ENCODE results near the gene DCK. TPM values are rescaled to one million over a fixed set of nuclear protein-coding genes. Genes with fewer than 3 reads are reported as not detected.
A peak's percentile ranks its signal among the peaks of the same experiment; 100 is the strongest.

DCK gene
- total RNA-seq, 2 experiments from 2014 or later = 90.1 to 146 TPM

DNA sequence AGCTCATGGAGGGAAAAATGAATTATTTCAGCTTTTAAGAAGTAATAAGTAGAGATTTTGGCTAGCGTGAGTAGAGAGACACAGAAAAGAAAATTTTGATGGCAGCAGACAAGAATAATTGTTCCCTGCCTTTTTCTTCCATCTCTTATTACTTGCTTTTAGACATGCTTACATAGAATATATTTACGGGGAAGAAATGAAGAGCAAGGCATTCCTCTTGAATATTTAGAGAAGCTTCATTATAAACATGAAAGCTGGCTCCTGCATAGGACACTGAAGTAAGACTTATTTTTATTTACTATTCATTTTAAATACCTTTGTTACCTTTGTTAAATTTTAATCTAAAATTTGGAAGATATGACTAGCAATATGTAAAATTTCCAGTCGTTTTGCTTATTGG is 32.2 kb downstream of the DCK start:
- intact Hi-C loops (cut with micrococcal nuclease; ENCODE audit: unreplicated experiment) = no loop called here
- no peak overlapping the region for H3K4me2 ChIP-seq (ENCODE audit: low read length)
- no peak overlapping the region for H2AFZ ChIP-seq (ENCODE audit: low read length)
- ChIA-PET POLR2A (interaction anchor here (1.0 to 3.0 kb wide), 4 partner anchors 10 to 207 kb away, joined by 3 to 13 read pairs (median 5); no protein-coding TSS in a partner anchor), CTCF (ENCODE audit: unreplicated experiment) (no interaction called here)
- TF ChIP-seq, protein P1, sequence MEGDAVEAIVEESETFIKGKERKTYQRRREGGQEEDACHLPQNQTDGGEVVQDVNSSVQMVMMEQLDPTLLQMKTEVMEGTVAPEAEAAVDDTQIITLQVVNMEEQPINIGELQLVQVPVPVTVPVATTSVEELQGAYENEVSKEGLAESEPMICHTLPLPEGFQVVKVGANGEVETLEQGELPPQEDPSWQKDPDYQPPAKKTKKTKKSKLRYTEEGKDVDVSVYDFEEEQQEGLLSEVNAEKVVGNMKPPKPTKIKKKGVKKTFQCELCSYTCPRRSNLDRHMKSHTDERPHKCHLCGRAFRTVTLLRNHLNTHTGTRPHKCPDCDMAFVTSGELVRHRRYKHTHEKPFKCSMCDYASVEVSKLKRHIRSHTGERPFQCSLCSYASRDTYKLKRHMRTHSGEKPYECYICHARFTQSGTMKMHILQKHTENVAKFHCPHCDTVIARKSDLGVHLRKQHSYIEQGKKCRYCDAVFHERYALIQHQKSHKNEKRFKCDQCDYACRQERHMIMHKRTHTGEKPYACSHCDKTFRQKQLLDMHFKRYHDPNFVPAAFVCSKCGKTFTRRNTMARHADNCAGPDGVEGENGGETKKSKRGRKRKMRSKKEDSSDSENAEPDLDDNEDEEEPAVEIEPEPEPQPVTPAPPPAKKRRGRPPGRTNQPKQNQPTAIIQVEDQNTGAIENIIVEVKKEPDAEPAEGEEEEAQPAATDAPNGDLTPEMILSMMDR (conservative IDR thresholded peaks at IDR 0.05; ENCODE audit: low read length) = peak; percentile 7; the same call in 1 of the 2 replicates
- TF ChIP-seq EZH2phosphoT487 (IDR thresholded peaks at IDR 0.05; ENCODE audit: borderline replicate concordance, low read depth, low read length) = no peak
- no peaks in the 10 kb centered on the region for H3K9me2 ChIP-seq (ENCODE audit: insufficient read depth, low read length)
- H3K9me3 ChIP-seq (ENCODE audit: low read length) = no peaks in the 10 kb centered on the region
- H3K79me2 ChIP-seq (ENCODE audit: insufficient read depth, low read depth, low read length) = peaks cover 74% of the 10 kb centered on the region
- no peaks in the 10 kb centered on the region for H4K20me1 ChIP-seq (ENCODE audit: insufficient read depth, low read length)
- no peak overlapping the region for H3K4me3 ChIP-seq (ENCODE audit: low read depth, low read length, poor library complexity, severe bottlenecking)
- H3K36me3 ChIP-seq (ENCODE audit: insufficient read depth, low read length) = peaks cover 98% of the 10 kb centered on the region
- H3K27ac ChIP-seq (ENCODE audit: low read depth, low read length, poor library complexity, severe bottlenecking) = no peak overlapping the region
- BruUV-seq (replicated peaks) = no TSS peak
- DNase-seq (ENCODE audit: low spot score) = no peak
- no peaks in the 10 kb centered on the region for H3K4me1 ChIP-seq (ENCODE audit: insufficient read depth, low read length, poor library complexity, severe bottlenecking)

DNA sequence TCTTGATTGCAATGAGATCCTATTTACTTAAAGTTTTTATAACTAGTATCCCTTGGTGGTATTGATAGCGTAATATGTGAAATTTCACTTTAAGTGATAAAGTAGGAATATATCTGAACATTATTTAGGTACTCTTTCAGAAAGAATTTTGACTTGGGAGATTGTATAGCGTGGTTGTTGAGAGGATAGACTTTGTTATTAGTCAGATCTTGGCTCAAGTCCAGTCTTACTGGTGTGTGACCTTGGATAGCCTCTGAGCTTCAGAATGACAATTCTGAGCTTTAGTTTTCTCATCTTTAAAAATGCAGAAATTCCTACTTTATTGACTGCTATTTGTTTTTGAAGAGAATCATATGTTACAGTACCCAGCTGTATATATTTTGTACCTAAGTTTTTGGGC is 32.6 kb downstream of the DCK start:
- intact Hi-C loops (cut with micrococcal nuclease; ENCODE audit: unreplicated experiment) = no loop called here

DNA sequence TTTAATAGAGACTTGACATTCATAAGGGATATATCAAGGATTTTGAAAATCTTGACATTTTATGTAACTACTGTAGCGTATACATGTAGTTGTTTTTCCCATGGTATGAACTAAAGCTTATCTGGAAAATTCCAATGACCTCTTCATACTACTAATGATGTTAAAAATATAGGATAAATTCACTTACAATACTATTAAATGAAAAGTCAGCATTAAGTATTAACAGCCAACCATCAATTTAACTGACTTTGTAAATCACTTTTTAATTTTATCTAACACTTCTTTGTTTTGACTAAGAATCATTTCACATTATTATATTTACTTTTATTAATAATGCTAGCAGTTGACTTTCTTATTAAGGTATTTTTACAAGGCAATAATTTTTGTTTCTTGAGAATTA is 34.2 kb downstream of the DCK start:
- Histone ChIP-seq H3K4me3 (ENCODE audit: low read depth, low read length, poor library complexity, severe bottlenecking) (no peak overlapping the region), H3K9me3 (ENCODE audit: low read length) (no peaks in the 10 kb centered on the region), H4K20me1 (ENCODE audit: insufficient read depth, low read length) (no peaks in the 10 kb centered on the region), H3K4me1 (ENCODE audit: insufficient read depth, low read length, poor library complexity, severe bottlenecking) (no peaks in the 10 kb centered on the region), H3K9me2 (ENCODE audit: insufficient read depth, low read length) (no peaks in the 10 kb centered on the region), H3K27ac (ENCODE audit: low read depth, low read length, poor library complexity, severe bottlenecking) (no peak overlapping the region), H3K79me2 (ENCODE audit: insufficient read depth, low read depth, low read length) (peaks cover 56% of the 10 kb centered on the region), H3K36me3 (ENCODE audit: insufficient read depth, low read length) (peaks cover 98% of the 10 kb centered on the region), H2AFZ (ENCODE audit: low read length) (no peak overlapping the region), H3K4me2 (ENCODE audit: low read length) (no peak overlapping the region)
- intact Hi-C loops (cut with micrococcal nuclease; ENCODE audit: unreplicated experiment) = no loop called here
- ChIA-PET CTCF (ENCODE audit: unreplicated experiment) (no interaction called here), POLR2A (interaction anchor here (0.6 to 3.0 kb wide), 3 partner anchors 33 to 78 kb away, joined by 3 to 7 read pairs (median 4); no protein-coding TSS in a partner anchor)
- BruUV-seq (replicated peaks) = no TSS peak
- TF ChIP-seq, protein P1 (conservative IDR thresholded peaks at IDR 0.05; ENCODE audit: low read length) = no peak
- TF ChIP-seq EZH2phosphoT487 (IDR thresholded peaks at IDR 0.05; ENCODE audit: borderline replicate concordance, low read depth, low read length) = no peak
- DNase-seq (ENCODE audit: low spot score) = no peak

More for the DNA sequence above, 32.6 kb downstream of the DCK start:
- no peak overlapping the region for H3K4me2 ChIP-seq (ENCODE audit: low read length)
- no peak overlapping the region for H3K27ac ChIP-seq (ENCODE audit: low read depth, low read length, poor library complexity, severe bottlenecking)
- H3K9me3 ChIP-seq (ENCODE audit: low read length) = no peaks in the 10 kb centered on the region
- H2AFZ ChIP-seq (ENCODE audit: low read length) = no peak overlapping the region
- no TSS peak for BruUV-seq (replicated peaks)
- ChIA-PET POLR2A (interaction anchor here (1.0 to 3.0 kb wide), 4 partner anchors 11 to 207 kb away, joined by 3 to 13 read pairs (median 5); no protein-coding TSS in a partner anchor), CTCF (ENCODE audit: unreplicated experiment) (no interaction called here)
- H3K36me3 ChIP-seq (ENCODE audit: insufficient read depth, low read length) = peaks cover 99% of the 10 kb centered on the region
- no peaks in the 10 kb centered on the region for H4K20me1 ChIP-seq (ENCODE audit: insufficient read depth, low read length)
- no peak for DNase-seq (ENCODE audit: low spot score)
- H3K4me3 ChIP-seq (ENCODE audit: low read depth, low read length, poor library complexity, severe bottlenecking) = no peak overlapping the region
- H3K79me2 ChIP-seq (ENCODE audit: insufficient read depth, low read depth, low read length) = peaks cover 71% of the 10 kb centered on the region
- TF ChIP-seq EZH2phosphoT487 (IDR thresholded peaks at IDR 0.05; ENCODE audit: borderline replicate concordance, low read depth, low read length) = no peak
- TF ChIP-seq, protein P1 (conservative IDR thresholded peaks at IDR 0.05; ENCODE audit: low read length) = no peak
- no peaks in the 10 kb centered on the region for H3K4me1 ChIP-seq (ENCODE audit: insufficient read depth, low read length, poor library complexity, severe bottlenecking)
- no peaks in the 10 kb centered on the region for H3K9me2 ChIP-seq (ENCODE audit: insufficient read depth, low read length)
